ENCODE results near the gene RCOR2. TPM values are rescaled to one million over a fixed set of nuclear protein-coding genes. Genes with fewer than 3 reads are reported as not detected.
A peak's percentile ranks its signal among the peaks of the same experiment; 100 is the strongest.

Gene RCOR2
- total RNA-seq, 1 donor from 2014 or later, result not detected

GRCh38 chr11:63937713-63938478 lies 20.9 kb upstream of the RCOR2 start:
- Histone ChIP-seq H3K4me1 (peaks cover 21% of the 10 kb centered on the region), H3K9me3 (no peaks in the 10 kb centered on the region), H3K4me3 (peak overlapping the region; percentile 68), H3K36me3 (no peaks in the 10 kb centered on the region), H3K27ac (no peak overlapping the region), H3K27me3 (no peaks in the 10 kb centered on the region)
- no peak for DNase-seq (ENCODE audit: extremely low spot score in 2 of 2)
- intact Hi-C loops (cut with DNase I), result no loop called here
- TF ChIP-seq POLR2A (IDR thresholded peaks at IDR 0.05) (no peak), POLR2AphosphoS5 (IDR thresholded peaks at IDR 0.05; ENCODE audit: insufficient read depth in 1 of 2, low read depth in 1 of 2) (no peak), CTCF (IDR thresholded peaks at IDR 0.05) (no peak)

- DNase-seq (ENCODE audit: extremely low spot score in 2 of 2), result no peak
- TF ChIP-seq POLR2AphosphoS5 (IDR thresholded peaks at IDR 0.05; ENCODE audit: insufficient read depth in 1 of 2, low read depth in 1 of 2) (no peak), CTCF (IDR thresholded peaks at IDR 0.05) (no peak), POLR2A (IDR thresholded peaks at IDR 0.05) (no peak)
- Histone ChIP-seq H3K4me1 (peaks cover 5% of the 10 kb centered on the region), H3K4me3 (no peak overlapping the region), H3K27me3 (no peaks in the 10 kb centered on the region), H3K9me3 (no peaks in the 10 kb centered on the region), H3K27ac (no peak overlapping the region), H3K36me3 (no peaks in the 10 kb centered on the region)
- intact Hi-C loops (cut with DNase I), result no loop called here
These were observed 16.5 kb upstream of the RCOR2 start for GRCh38 chr11:63933459-63933858.

- no peaks in the 10 kb centered on the region for H3K4me1 ChIP-seq
- H3K4me3 ChIP-seq, result no peak overlapping the region
- no peaks in the 10 kb centered on the region for H3K36me3 ChIP-seq
- no peak overlapping the region for H3K27ac ChIP-seq
- H3K9me3 ChIP-seq, result no peaks in the 10 kb centered on the region
- DNase-seq (ENCODE audit: extremely low spot score in 2 of 2), result no peak
- intact Hi-C loops (cut with DNase I), result no loop called here
- no peak for TF ChIP-seq POLR2A (IDR thresholded peaks at IDR 0.05)
- TF ChIP-seq CTCF (IDR thresholded peaks at IDR 0.05), result no peak
- TF ChIP-seq POLR2AphosphoS5 (IDR thresholded peaks at IDR 0.05; ENCODE audit: insufficient read depth in 1 of 2, low read depth in 1 of 2), result no peak
- no peaks in the 10 kb centered on the region for H3K27me3 ChIP-seq
These were observed 14.9 kb upstream of the RCOR2 start for GRCh38 chr11:63931876-63932275.

GRCh38 chr11:63931045-63931444 lies 14.1 kb upstream of the RCOR2 start:
- Histone ChIP-seq H3K27ac (no peak overlapping the region), H3K4me3 (no peak overlapping the region), H3K36me3 (no peaks in the 10 kb centered on the region), H3K9me3 (no peaks in the 10 kb centered on the region), H3K27me3 (no peaks in the 10 kb centered on the region), H3K4me1 (no peaks in the 10 kb centered on the region)
- intact Hi-C loops (cut with DNase I), result no loop called here
- DNase-seq (ENCODE audit: extremely low spot score in 2 of 2), result no peak
- TF ChIP-seq CTCF (IDR thresholded peaks at IDR 0.05) (no peak), POLR2A (IDR thresholded peaks at IDR 0.05) (no peak), POLR2AphosphoS5 (IDR thresholded peaks at IDR 0.05; ENCODE audit: insufficient read depth in 1 of 2, low read depth in 1 of 2) (no peak)

GRCh38 chr11:63929616-63930015 lies 12.7 kb upstream of the RCOR2 start:
- H3K36me3 ChIP-seq, result no peaks in the 10 kb centered on the region
- no peak for DNase-seq (ENCODE audit: extremely low spot score in 2 of 2)
- no peaks in the 10 kb centered on the region for H3K27me3 ChIP-seq
- no peak overlapping the region for H3K27ac ChIP-seq
- H3K4me3 ChIP-seq, result no peak overlapping the region
- TF ChIP-seq CTCF (IDR thresholded peaks at IDR 0.05) (no peak), POLR2AphosphoS5 (IDR thresholded peaks at IDR 0.05; ENCODE audit: insufficient read depth in 1 of 2, low read depth in 1 of 2) (no peak), POLR2A (IDR thresholded peaks at IDR 0.05) (no peak)
- no peaks in the 10 kb centered on the region for H3K4me1 ChIP-seq
- intact Hi-C loops (cut with DNase I), result no loop called here
- no peaks in the 10 kb centered on the region for H3K9me3 ChIP-seq

All from vagina (tissue), 2 donors.